KMS-11 (cell line): Measurements from ENCODE around the gene MT1G.

ENCODE experiments used
- H2AFZ ChIP-seq: fragments of 200-600 bp; sonication (generic); 2 replicates; pipeline ENCODE4 v1.6.1; 2016; ENCODE audit warnings: antibody characterized with exemption, mixed run types, low read depth
- H3K27ac ChIP-seq: fragments of 200-600 bp; sonication (generic); 2 replicates; pipeline ENCODE4 v1.6.1; 2016; ENCODE audit warnings: mild to moderate bottlenecking, mixed run types
- H3K27me3 ChIP-seq: fragments of 200-600 bp; sonication (generic); 2 replicates; pipeline ENCODE4 v1.6.1; 2017; ENCODE audit warnings: mild to moderate bottlenecking, low read depth, mixed run types, moderate library complexity; ENCODE audit not compliant: insufficient read depth
- H3K36me3 ChIP-seq: fragments of 200-600 bp; sonication (generic); 2 replicates; pipeline ENCODE4 v1.6.1; 2017; ENCODE audit warnings: mild to moderate bottlenecking, mixed run types; ENCODE audit not compliant: insufficient read depth
- H3K4me1 ChIP-seq: fragments of 200-600 bp; sonication (generic); 2 replicates; pipeline ENCODE4 v1.6.1; 2016; ENCODE audit warnings: mild to moderate bottlenecking, low read depth, mixed run types; ENCODE audit not compliant: poor library complexity, severe bottlenecking
- H3K4me2 ChIP-seq: fragments of 200-600 bp; sonication (generic); 2 replicates; pipeline ENCODE4 v1.7.0; 2016; ENCODE audit warnings: mild to moderate bottlenecking, mixed run types
- H3K4me3 ChIP-seq: fragments of 200-600 bp; sonication (generic); IDR thresholded peaks from 2 replicates; pipeline ENCODE4 v1.6.1; 2017; ENCODE audit warnings: low read depth, low read length, mixed read lengths; ENCODE audit not compliant: insufficient read depth
- H3K79me2 ChIP-seq: fragments of 200-600 bp; sonication (generic); 2 replicates; pipeline ENCODE4 v1.6.1; 2016; ENCODE audit warnings: low read depth, mixed run types; ENCODE audit not compliant: insufficient read depth
- H3K9ac ChIP-seq: fragments of 200-600 bp; sonication (generic); 2 replicates; pipeline ENCODE4 v1.6.1; 2016; ENCODE audit warnings: mild to moderate bottlenecking, mixed run types
- H4K20me1 ChIP-seq: fragments of 200-600 bp; sonication (generic); 2 replicates; pipeline ENCODE4 v1.6.1; 2016; ENCODE audit warnings: mild to moderate bottlenecking, mixed run types; ENCODE audit not compliant: insufficient read depth
- CTCF ChIP-seq: fragments of 200-600 bp; sonication (generic); conservative IDR thresholded peaks from 2 replicates; pipeline ENCODE4 v1.6.1; 2017; ENCODE audit warnings: low read depth, mild to moderate bottlenecking, antibody characterized with exemption, low read length, moderate library complexity, mixed read lengths

The MT1G gene

GRCh38 chr16:56684256-56684925, 16.5 kb upstream of the MT1G start:
- no peaks in the 10 kb centered on the region for H4K20me1 ChIP-seq
- no peaks in the 10 kb centered on the region for H3K79me2 ChIP-seq
- H3K4me1 ChIP-seq = peaks cover 8% of the 10 kb centered on the region
- no peak overlapping the region for H2AFZ ChIP-seq
- H3K4me3 ChIP-seq = no peak overlapping the region
- H3K4me2 ChIP-seq = no peak overlapping the region
- no peaks in the 10 kb centered on the region for H3K27me3 ChIP-seq
- no peaks in the 10 kb centered on the region for H3K36me3 ChIP-seq
- no peak overlapping the region for H3K27ac ChIP-seq
- no peak overlapping the region for H3K9ac ChIP-seq
- no peak for TF ChIP-seq CTCF

GRCh38 chr16:56683424-56684172, 15.7 kb upstream of the MT1G start:
- peak overlapping the region; percentile 72; the same call in 1 of the 2 replicates for H3K9ac ChIP-seq
- no peaks in the 10 kb centered on the region for H4K20me1 ChIP-seq
- H3K36me3 ChIP-seq = no peaks in the 10 kb centered on the region
- peak overlapping the region; percentile 99; the same call in 1 of the 2 replicates for H2AFZ ChIP-seq
- H3K4me2 ChIP-seq = peak overlapping the region; percentile 98
- H3K27me3 ChIP-seq = no peaks in the 10 kb centered on the region
- no peaks in the 10 kb centered on the region for H3K79me2 ChIP-seq
- no peak overlapping the region for H3K4me3 ChIP-seq
- peaks cover 8% of the 10 kb centered on the region for H3K4me1 ChIP-seq
- TF ChIP-seq CTCF = no peak
- H3K27ac ChIP-seq = no peak overlapping the region

GRCh38 chr16:56682703-56683397, 15.0 kb upstream of the MT1G start:
- Histone ChIP-seq H3K27me3 (no peaks in the 10 kb centered on the region), H3K27ac (no peak overlapping the region), H3K79me2 (no peaks in the 10 kb centered on the region), H3K9ac (peak overlapping the region; percentile 72; the same call in 1 of the 2 replicates), H3K4me2 (peak overlapping the region; percentile 98), H3K4me3 (no peak overlapping the region), H3K36me3 (no peaks in the 10 kb centered on the region), H3K4me1 (peaks cover 8% of the 10 kb centered on the region), H4K20me1 (no peaks in the 10 kb centered on the region), H2AFZ (peak overlapping the region; percentile 99)
- TF ChIP-seq CTCF = no peak

GRCh38 chr16:56681939-56682702, 14.3 kb upstream of the MT1G start, which contains the start of gene MT1X:
MT1X (plus strand) TSS chr16:56682470; CDS start chr16:56682541, 71 bp downstream.
- no peaks in the 10 kb centered on the region for H3K27me3 ChIP-seq

More at GRCh38 chr16:56681939-56682702, 14.3 kb upstream of the MT1G start, which contains the start of gene MT1X:
- peak within 1 kb of the TSS; percentile 72; the same call in 1 of the 2 replicates for H3K9ac ChIP-seq
- peaks cover 8% of the 10 kb centered on the region for H3K4me1 ChIP-seq
- no peak for TF ChIP-seq CTCF
- no peaks in the 10 kb centered on the region for H4K20me1 ChIP-seq
- H3K27ac ChIP-seq = no peak within 1 kb of the TSS
- no peaks in the 10 kb centered on the region for H3K79me2 ChIP-seq
- peak within 1 kb of the TSS; percentile 99 for H2AFZ ChIP-seq
- H3K4me2 ChIP-seq = peak within 1 kb of the TSS; percentile 98
- H3K36me3 ChIP-seq = no peaks in the 10 kb centered on the region
- H3K4me3 ChIP-seq = no peak within 1 kb of the TSS
